Measurements from ENCODE around the gene SMURF2.
"Not testable (repeated sequence)": the region's sequence is repeated elsewhere in the genome, so short reads cannot be mapped to it uniquely, and the experiment has no call there.

Gene SMURF2

DNA sequence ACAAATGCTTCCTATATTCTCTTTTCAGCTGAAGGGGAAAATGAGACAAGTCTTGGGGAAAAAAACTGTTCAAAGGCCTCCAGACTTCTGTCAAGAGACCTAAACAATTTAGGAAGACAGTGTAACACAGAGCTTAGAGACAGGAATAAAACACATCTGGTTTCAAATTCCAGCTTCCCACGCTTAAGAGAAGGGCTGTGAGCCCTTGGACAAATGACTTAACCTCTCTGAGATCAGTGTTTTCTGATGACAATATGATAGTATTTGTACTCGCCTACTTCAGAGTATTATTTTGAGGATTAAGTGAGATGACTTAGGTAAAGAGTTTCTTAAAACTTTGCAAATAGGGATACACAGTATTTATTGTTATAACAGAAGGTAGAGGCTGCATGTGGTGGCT lies 29.5 kb downstream of the SMURF2 start:
- DNase-seq (ENCODE audit: low spot score): no peak
- FAIRE-seq: no peak

DNA sequence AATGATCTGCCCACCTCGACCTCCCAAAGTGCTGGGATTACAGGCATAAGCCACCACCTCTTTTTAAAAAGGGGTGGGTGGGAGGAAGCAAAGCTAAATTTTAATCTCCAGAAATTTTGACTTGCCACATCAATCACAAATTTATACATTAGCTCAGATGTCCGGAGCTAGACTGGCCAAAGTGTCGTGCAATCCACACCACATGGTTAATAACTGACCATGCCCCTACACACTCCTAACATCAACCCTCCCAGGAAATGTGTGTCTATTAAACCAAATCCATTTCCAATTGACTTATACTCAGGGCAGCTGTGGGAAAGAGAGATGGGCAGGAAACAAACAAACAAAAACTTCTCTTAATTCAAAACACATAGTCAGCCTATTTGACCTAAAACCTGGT lies 29.9 kb downstream of the SMURF2 start:
- DNase-seq (ENCODE audit: low spot score): no peak
- FAIRE-seq: no peak

DNA sequence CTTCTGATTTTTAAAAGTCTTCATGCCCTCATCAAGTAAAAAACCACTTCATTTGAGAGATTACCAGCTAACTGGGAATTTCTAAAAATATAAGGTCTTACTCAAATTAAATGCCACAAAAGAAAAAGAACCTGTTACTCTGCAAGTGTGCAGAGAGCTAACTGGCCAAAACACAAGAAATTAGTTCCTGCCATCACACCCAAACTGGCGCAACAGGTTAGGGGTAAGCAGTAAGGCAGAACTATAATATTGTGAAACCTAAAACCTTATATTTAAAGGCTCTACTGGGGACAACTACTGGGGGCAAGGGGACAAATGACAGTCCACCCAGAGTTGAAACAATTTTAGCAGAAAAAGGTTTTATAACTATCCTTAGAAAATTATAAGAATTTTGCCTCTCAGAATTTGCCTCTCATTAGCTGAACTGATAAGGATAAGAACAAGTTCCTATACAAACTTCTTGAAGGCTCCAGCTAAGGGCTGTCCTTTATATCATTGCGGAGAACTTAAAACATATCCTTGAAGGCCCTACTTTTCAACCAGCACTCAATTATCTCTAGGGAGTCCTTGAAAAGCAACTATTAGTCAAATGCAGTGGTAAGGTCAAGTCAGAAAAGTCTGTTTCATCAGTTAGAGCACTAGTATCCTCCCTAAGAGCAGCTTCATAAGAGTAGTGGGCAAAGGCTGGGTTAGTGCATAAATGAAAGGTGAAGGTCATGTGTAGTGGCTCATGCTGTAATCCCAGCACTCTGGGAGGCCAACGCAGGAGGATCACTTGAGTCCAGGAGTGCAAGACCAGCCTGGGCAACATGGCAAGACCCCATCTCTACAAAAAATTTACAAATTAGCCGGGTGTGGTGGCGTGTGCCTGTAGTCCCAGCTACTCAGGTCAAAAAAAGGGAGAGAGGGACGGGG lies 31.5 kb downstream of the SMURF2 start:
- FAIRE-seq: no peak

DNA sequence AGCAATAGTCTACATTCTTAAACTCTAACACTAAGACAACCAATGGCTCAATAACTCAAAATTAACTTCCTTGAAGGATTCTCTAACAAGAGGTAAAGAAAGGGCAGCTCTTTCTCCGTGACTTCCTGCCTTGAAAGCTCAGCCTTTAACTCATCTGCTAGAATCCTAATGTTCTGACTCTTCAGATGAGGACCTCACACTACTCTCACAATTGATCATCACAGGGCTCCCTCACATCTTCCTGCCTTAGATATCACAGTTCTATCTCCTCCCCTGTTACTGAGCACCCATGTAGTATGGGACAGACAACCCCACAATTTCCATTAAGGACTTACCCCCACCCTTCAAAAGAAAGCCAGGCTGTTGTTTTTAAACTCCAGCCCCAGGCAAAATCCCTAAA lies 33.5 kb downstream of the SMURF2 start:
- FAIRE-seq (no peak), DNase-seq (ENCODE audit: low spot score) (no peak)

More for the DNA sequence above, 31.5 kb downstream of the SMURF2 start:
- no peak for DNase-seq (ENCODE audit: low spot score)

DNA sequence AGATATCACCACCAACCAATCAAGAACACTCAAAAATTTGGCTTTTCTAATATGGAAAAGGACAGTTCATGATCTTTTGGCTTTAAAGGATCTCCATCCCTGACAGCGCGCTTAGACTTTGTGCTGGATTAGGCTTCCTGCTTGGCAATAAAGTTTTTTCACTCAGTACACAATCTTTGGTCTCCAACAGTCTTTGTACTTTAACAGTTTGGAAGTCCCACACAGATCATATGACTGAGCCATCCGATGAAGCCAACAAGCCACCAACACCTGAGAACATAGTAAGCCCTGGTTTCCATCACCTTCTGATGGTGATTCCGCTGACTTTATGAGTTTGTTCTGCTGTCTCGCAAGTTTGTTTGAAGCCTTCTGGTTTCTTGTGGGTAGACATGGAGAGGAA lies 34.3 kb downstream of the SMURF2 start:
- DNase-seq (ENCODE audit: low spot score) (no peak), FAIRE-seq (no peak)

DNA sequence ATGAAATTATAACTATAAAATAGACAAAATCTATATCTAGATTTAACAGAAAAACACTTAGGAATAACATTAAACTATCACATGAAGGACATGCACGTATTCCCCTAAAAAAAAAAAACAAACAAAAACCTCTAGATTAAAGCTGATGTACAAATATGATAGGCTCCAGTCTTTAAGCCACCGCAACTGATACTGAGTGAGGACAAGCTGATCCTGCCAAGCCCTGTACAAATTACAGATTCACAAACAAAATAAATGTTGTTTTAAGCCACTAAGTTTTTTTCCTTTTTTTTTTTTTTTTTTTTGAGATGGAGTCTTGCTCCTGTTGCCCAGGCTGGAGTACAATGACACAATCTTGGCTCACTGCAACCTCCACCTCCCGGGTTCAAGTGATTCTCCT lies 35.3 kb downstream of the SMURF2 start:
- FAIRE-seq: no peak
- no peak for DNase-seq (ENCODE audit: low spot score)

DNA sequence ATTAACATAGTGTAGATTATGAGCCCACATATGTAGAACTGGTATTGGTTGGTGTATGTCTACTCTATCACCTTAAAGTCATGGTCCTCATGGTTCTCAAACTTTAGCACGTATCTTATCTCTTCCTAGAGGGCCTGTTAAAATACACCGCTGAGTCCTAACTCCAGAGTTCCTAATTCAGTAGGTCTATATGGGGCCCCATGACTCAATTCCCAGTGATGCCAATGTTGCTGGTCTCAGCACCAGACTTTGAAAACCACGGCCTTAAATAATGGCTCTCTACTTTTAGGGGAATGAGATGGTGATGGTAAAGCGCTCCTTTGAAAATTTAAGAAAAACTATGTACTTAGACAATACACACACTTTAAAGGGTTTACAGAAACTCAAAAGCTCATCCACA lies 36.6 kb downstream of the SMURF2 start:
- DNase-seq (ENCODE audit: low spot score) (no peak), FAIRE-seq (no peak)

DNA sequence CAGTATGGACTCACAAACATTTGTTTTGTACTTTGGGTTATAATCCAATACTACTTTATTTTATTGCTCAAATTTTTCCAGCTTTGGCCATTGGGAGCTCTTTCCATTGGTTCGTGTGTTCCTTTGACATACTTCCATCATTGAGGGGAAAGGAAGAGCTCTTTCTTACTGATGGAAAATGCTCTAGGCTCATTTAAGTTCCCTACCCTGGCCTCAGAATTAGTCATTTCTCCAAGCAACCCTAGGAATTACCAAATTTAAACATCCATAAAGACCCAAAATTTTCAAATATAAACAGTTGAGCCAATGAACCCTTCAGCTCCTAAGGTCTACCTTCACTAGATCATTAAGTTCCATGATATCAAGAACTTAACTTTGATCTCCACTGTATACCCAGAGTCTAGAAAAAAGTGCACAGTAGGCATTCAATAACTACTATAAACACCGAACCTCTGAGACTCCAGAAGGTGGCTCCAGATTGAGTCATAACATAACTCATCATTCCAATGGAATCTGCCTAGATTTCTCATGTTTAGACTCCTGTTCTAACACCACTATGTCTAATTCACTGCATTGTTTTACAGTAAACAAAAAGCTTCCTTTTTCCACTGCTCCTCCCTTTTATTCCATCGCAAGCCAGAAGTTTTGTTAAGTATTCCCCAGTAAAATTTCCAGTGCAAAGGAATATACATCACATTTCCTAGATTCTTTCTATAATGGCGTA lies 39.0 kb downstream of the SMURF2 start:
- no peak for FAIRE-seq
- peak; percentile 75 for DNase-seq (ENCODE audit: low spot score)

DNA sequence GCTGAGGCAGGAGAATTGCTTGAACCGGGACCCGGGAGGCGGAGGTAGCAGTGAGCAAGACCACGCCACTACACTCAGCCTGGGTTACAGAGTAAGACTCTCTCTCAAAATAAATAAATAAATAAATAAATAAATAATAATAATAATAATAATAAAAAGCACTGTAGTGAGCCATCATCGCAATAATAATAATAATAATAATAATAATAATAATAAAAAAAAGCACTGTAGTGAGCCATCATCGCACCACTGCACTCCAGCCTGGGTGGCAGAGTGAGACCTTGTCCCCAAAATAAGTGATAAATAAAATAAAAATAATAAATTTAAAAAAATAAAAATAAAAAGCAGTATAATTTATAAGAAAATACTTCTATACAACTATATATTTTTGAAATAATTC lies 40.3 kb downstream of the SMURF2 start:
- no peak for FAIRE-seq
- DNase-seq (ENCODE audit: low spot score): no peak

DNA sequence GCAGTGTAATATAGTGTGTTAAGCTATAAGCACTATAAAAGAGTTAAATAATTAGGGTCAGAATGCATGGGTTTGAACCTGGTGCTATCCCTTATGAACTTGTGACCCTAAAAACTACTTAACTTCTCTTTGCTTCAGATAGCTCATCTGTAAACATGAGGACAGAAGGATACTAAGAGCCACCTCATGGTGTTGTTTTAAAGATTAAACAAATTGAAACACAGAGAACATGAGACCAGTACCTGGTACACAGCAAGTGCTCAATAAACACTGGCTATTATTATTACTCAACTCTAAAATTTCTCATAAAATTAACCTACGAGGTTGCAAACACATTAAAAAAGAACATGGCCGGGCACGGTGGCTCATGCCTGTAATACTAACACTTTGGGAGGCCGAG lies 43.3 kb downstream of the SMURF2 start:
- FAIRE-seq: no peak
- no peak for DNase-seq (ENCODE audit: low spot score)

DNA sequence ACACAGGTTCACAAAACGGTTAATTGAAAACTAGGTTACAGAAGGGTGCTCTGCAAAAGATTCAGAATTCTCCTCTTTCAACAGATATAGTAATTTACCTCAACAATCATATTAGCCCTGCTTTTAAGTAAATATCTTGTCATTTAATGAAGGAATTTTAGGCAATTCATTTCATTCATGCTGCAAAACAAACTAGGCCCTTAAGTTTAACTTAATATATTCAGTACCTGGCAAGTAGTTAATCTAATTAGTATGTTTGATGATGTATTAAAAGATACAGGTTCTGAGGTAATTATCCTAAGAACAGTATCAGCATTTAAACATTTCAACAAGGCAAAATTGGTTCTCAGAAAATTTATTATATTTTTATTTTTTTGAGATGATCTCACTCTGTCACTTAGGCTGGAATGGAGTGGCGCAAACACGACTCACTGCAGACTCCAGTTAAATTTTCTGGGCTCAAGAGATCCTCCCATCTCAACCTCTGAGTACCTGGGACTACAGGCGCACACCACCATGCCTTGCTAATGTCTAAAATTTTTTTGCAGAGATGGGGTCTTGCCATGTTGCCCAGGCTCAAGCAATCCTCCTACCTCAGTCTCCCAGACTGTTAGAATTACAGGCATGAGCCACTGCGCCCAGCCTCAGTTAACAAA lies 44.9 kb downstream of the SMURF2 start:
- FAIRE-seq (no peak), DNase-seq (ENCODE audit: low spot score) (no peak)

DNA sequence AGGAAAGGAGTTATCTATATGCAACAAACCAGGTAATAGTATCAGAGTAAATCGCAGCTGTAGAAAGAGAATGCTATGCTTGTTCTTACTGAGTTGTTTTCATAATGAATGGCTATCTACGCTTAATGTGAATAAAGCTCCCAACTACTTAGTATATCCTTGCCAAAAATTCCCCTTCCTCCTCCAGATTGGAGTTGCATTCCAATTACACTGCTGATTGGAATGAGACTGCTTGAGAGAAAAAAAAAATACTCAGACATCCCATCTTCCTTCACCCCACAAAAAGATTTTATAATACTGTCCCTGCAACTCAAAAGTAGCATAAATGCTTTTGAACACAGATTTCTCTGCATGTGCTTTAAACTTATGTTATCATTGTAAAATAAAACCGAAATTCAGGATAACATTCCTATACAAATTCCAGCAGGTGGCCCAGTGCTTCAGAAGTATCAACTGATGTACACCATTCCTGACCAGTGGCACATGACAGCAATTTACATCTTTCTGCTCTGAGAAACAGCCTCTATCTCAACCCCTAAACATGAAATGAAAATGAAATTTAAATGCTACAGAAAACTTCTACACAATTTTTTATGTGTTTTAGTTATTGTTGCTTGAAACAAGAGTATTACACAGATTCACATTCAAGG lies 47.0 kb downstream of the SMURF2 start:
- no peak for FAIRE-seq
- no peak for DNase-seq (ENCODE audit: low spot score)

DNA sequence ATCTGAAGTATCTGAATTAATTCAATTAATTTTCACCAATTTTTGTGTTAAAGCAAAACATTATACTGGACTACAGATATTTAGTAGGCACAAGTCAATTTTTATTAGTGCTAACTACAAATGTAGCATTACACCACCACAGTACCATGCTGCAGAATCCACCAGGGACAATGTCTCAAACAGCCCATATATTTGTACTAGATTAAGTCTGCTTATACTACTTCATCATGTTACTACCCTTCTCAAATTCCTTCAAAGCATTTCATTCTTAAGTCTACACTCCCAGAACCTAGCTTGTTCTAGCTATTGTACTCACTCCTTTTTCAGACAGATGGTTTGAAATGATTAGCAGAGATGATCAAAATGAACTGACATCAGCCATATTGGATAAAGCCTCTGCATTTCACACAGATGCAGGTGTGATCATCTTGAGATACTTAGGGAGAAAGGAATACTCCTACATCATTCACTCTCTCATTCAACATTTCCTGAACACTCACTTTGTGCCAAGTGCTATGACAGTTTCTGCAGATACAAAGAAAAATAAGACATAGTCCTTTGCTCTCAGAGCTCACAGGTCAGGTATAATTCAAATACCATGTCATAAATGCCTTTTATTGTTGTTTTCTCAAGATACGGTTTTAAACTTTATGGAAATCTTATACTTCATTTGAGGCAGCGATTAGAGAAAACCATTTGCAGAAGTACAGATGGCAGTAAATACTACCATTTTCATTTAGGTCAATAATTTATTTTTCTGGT lies 47.7 kb downstream of the SMURF2 start:
- FAIRE-seq (peak; percentile 81), DNase-seq (ENCODE audit: low spot score) (no peak)

DNA sequence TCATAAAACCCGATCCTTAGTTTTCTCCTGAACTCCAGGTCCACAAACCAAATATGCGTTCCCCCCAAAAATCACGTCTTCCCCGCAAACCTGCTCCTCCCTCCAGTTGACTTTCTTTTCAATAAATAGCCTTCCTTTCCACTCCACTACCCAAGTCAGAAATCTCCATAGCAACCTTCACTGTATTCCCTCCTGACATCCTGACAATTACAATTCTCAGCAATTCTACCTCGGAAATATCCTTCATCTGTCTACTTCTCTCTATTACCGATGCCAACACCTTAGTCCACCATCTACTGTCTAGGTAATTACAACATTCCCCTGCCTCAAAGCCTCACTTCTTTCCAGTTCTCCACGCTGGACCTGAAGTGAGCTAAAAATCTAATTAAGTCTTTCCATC lies 50.7 kb downstream of the SMURF2 start:
- DNase-seq (ENCODE audit: low spot score) (no peak), FAIRE-seq (no peak)

DNA sequence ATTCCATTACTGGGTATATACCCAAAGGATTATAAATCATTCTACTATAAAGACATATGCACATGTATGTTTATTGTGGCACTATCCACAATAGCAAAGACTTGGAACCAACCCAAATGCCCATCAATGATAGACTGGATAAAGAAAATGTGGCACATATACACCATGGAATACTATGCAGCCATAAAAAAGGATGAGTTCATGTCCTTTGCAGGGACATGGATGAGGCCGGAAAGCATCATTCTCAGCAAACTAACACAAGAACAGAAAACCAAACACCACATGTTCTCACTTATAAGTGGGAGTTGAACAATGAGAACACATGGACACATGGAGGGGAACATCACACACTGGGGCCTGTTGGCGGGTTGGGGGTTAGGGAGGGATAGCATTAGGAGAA lies 51.9 kb downstream of the SMURF2 start:
- not testable (repeated sequence) for DNase-seq (ENCODE audit: low spot score); FAIRE-seq

DNA sequence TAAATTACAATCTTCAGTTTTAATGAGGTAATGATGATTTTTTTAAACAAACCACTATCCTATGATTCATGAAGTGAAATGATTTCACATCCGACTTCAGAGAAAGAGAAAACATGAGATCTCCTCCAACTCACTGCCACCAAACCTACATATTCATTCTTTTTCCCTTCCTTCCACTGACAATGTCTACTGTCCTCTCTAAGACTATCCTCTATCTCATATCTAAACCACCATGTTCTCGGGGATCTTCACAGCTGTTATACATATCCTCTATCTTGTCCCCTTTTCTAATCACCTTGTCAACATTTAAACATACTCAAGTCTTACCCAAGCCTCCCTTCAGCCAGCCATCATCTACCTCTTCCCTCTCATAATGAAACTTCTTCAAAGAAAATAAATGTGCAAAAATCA lies 53.5 kb downstream of the SMURF2 start:
- no peak for FAIRE-seq
- no peak for DNase-seq (ENCODE audit: low spot score)

DNA sequence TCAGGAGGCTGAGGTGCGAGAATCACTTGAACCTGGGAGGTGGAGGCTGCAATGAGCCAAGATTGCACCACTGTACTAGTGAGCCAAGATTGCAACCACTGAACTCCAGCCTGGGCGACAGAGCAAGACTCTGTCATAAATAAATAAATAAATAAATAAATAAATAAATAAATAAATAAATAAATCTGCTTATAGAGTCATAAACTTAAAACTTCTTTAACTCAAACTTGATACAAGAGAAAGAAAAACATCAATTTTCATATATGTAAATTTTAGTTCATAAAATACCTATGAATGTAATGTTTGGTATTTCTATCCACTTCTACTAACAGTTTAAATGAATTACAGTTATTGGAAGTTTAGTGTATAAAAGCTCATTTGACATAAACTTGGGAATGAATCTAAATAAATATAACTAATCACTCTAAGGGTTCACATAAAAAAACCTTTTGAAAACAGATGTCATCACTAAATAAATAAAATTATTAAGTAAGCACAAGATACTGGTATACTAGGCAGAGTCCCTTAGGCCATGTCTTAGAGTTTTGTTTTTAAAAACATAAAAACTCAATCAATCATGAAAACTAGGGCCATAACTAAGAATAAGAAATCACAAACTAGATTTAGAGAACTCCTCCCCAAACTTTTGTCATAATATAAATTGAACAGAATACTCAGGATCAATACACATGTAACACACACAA lies 54.1 kb downstream of the SMURF2 start:
- FAIRE-seq (no peak), DNase-seq (ENCODE audit: low spot score) (no peak)

DNA sequence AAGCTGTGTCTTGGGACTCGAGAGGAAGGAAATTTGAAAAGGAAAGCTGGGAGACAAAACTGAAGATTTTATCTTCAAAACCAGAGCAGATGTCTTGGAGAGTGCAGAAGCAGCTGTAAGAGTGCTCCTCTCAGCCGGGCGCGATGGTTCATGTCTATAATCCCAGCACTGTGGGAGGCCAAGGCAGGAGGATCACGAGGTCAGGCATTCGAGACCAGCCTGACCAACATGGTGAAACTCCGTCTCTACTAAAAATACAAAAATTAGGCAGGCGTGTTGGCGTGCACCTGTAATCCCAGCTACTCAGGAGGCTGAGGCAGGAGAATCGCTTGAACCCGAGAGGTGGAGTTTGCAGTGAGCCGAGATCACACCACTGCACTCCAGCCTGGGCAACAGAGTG lies 57.6 kb downstream of the SMURF2 start:
- not testable (repeated sequence) for DNase-seq (ENCODE audit: low spot score); FAIRE-seq

DNA sequence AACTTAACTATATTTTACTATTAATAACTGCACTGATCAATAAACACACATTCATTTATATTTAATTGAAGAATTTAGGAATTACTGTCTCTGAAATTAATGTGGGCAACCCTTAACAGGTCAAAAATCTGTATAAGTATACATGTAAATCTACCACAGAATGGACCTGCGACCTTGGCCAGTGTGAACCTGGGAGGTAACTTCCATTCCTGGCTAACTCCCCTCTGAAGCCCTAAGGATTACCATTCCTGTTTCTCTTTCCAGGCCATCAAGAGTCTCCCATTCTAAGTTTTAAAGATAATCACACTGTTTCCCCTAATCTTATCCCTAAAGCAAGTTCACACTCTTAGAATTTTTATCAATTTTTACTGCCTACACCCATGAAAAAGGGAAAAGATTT lies 58.1 kb downstream of the SMURF2 start:
- no peak for DNase-seq (ENCODE audit: low spot score)
- no peak for FAIRE-seq

DNA sequence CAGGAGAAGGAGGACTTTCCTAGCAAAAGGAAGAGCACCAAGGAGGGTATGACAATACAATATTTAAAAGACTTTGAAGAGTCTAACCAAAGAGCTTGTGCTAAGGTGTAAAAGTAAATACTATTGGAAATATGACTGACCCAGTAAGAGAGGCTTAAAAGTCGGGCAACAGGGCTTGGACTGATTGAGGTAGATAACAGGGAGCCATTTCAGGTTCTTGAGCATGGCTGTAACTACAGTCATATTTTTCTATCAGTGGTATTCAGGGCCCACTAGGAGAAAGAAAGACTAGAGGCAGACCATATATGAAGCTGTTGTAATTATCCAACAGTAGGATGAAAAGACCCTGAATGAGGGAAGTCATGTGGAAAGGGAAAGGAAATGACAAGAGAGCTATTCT lies 62.3 kb downstream of the SMURF2 start:
- no peak for FAIRE-seq

More for the DNA sequence above, 62.3 kb downstream of the SMURF2 start:
- DNase-seq (ENCODE audit: low spot score): no peak

All from urothelium cell line (cell line).